ENCODE measurements around the gene RALGAPA2. TPM values are rescaled to one million over a fixed set of nuclear protein-coding genes. Genes with fewer than 3 reads are reported as not detected.

The RALGAPA2 gene
- total and polyA plus RNA-seq, 2 of the 13 experiments (the other 11 are each of a cell fraction or from before 2014, with no cell fraction given): 13.8 to 17.7 TPM

DNA sequence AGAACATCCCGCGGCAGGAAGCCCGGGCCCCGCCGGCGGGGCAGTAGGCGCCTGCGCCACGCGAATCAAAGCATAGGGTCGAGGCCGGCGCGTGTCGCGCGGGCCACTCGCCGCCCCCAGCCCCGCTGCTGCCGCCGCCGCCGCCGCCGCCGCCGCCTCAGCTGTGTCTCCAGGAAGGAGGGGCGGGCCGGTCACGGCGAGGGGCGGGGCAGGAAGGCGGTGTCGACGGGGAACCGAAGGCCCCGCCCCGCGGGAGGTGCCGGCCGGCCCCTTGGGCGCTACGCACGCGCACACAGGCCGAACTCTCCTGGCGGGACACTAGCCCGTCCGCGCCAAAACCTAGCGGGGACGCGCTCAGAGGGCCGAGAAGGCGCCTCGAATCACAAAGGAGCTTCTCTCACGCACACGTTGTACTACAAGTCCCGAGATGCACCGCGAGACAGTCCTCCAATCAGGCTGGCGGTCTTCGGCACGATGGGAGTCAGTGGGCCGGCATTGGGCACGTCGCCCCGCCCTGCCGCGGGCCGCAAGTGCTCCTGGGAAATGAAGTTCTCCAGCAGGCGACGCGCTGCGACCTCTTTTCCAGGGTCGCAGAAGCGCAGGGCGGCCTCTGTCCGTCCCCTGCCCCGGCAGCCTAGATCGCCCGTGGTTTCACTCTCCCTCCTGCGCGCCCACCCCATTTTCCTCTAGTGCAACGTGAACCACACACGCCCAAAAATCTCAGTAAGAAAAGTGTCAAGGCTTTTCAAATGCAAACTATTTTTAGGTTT lies at the start of gene RALGAPA2 (continued):
- TF ChIP-seq HOXA5 (CRISPR knock-in tag; IDR thresholded peaks at IDR 0.05) (peak; percentile 19), ZNF44 (CRISPR knock-in tag; IDR thresholded peaks at IDR 0.05) (no peak; the same call in 1 of the 2 replicates), ZNF614 (CRISPR knock-in tag; IDR thresholded peaks at IDR 0.05; ENCODE audit: borderline replicate concordance) (peak; percentile 86), KDM1A (CRISPR knock-in tag; IDR thresholded peaks at IDR 0.05) (no peak), ERF (CRISPR knock-in tag; IDR thresholded peaks at IDR 0.05) (peak; percentile 94), PHB2 (IDR thresholded peaks at IDR 0.05; ENCODE audit: partially characterized antibody) (no peak), ZNF382 (CRISPR knock-in tag; IDR thresholded peaks at IDR 0.05; ENCODE audit: borderline replicate concordance) (no peak), ZNF292 (CRISPR knock-in tag; IDR thresholded peaks at IDR 0.05; ENCODE audit: borderline replicate concordance, low read depth) (peak; percentile 90), EZH2 (conservative IDR thresholded peaks at IDR 0.05; ENCODE audit: low read depth, low read length) (no peak), SMAD9 (CRISPR knock-in tag; IDR thresholded peaks at IDR 0.05) (no peak), HDAC6 (IDR thresholded peaks at IDR 0.05; ENCODE audit: low read depth, low read length) (no peak), ZBTB8A (CRISPR knock-in tag; IDR thresholded peaks at IDR 0.05; ENCODE audit: borderline replicate concordance, low read depth) (no peak; the same call in 1 of the 2 replicates), MAF1 (CRISPR knock-in tag; IDR thresholded peaks at IDR 0.05; ENCODE audit: borderline replicate concordance) (no peak), FLYWCH1 (CRISPR knock-in tag; IDR thresholded peaks at IDR 0.05) (no peak), CC2D1A (CRISPR knock-in tag; IDR thresholded peaks at IDR 0.05) (no peak), ZNF251 (CRISPR knock-in tag; IDR thresholded peaks at IDR 0.05) (0 out of 2 replicates have a peak, but pooled peaks have one; percentile 70), ZSCAN29 (CRISPR knock-in tag; conservative IDR thresholded peaks at IDR 0.05) (peak; percentile 77; the same call in 1 of the 2 replicates)
- TF ChIP-seq, protein P1, sequence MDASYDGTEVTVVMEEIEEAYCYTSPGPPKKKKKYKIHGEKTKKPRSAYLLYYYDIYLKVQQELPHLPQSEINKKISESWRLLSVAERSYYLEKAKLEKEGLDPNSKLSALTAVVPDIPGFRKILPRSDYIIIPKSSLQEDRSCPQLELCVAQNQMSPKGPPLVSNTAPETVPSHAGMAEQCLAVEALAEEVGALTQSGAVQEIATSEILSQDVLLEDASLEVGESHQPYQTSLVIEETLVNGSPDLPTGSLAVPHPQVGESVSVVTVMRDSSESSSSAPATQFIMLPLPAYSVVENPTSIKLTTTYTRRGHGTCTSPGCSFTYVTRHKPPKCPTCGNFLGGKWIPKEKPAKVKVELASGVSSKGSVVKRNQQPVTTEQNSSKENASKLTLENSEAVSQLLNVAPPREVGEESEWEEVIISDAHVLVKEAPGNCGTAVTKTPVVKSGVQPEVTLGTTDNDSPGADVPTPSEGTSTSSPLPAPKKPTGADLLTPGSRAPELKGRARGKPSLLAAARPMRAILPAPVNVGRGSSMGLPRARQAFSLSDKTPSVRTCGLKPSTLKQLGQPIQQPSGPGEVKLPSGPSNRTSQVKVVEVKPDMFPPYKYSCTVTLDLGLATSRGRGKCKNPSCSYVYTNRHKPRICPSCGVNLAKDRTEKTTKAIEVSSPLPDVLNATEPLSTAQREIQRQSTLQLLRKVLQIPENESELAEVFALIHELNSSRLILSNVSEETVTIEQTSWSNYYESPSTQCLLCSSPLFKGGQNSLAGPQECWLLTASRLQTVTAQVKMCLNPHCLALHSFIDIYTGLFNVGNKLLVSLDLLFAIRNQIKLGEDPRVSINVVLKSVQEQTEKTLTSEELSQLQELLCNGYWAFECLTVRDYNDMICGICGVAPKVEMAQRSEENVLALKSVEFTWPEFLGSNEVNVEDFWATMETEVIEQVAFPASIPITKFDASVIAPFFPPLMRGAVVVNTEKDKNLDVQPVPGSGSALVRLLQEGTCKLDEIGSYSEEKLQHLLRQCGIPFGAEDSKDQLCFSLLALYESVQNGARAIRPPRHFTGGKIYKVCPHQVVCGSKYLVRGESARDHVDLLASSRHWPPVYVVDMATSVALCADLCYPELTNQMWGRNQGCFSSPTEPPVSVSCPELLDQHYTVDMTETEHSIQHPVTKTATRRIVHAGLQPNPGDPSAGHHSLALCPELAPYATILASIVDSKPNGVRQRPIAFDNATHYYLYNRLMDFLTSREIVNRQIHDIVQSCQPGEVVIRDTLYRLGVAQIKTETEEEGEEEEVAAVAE (CRISPR knock-in tag; IDR thresholded peaks at IDR 0.05; ENCODE audit: borderline replicate concordance): peak; percentile 98
- TF ChIP-seq, protein P2, sequence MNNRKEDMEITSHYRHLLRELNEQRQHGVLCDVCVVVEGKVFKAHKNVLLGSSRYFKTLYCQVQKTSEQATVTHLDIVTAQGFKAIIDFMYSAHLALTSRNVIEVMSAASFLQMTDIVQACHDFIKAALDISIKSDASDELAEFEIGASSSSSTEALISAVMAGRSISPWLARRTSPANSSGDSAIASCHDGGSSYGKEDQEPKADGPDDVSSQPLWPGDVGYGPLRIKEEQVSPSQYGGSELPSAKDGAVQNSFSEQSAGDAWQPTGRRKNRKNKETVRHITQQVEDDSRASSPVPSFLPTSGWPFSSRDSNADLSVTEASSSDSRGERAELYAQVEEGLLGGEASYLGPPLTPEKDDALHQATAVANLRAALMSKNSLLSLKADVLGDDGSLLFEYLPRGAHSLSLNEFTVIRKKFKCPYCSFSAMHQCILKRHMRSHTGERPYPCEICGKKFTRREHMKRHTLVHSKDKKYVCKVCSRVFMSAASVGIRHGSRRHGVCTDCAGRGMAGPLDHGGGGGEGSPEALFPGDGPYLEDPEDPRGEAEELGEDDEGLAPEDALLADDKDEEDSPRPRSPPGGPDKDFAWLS (CRISPR knock-in tag; IDR thresholded peaks at IDR 0.05; ENCODE audit: borderline replicate concordance): peak; percentile 54; the same call in 1 of the 2 replicates
- TF ChIP-seq, protein P3, sequence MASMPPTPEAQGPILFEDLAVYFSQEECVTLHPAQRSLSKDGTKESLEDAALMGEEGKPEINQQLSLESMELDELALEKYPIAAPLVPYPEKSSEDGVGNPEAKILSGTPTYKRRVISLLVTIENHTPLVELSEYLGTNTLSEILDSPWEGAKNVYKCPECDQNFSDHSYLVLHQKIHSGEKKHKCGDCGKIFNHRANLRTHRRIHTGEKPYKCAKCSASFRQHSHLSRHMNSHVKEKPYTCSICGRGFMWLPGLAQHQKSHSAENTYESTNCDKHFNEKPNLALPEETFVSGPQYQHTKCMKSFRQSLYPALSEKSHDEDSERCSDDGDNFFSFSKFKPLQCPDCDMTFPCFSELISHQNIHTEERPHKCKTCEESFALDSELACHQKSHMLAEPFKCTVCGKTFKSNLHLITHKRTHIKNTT (CRISPR knock-in tag; IDR thresholded peaks at IDR 0.05): no peak
- TF ChIP-seq, protein P4, sequence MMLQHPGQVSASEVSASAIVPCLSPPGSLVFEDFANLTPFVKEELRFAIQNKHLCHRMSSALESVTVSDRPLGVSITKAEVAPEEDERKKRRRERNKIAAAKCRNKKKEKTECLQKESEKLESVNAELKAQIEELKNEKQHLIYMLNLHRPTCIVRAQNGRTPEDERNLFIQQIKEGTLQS (CRISPR knock-in tag; IDR thresholded peaks at IDR 0.05): 0 out of 2 replicates have a peak, but pooled peaks have one; percentile 61
- TF ChIP-seq, protein P5, sequence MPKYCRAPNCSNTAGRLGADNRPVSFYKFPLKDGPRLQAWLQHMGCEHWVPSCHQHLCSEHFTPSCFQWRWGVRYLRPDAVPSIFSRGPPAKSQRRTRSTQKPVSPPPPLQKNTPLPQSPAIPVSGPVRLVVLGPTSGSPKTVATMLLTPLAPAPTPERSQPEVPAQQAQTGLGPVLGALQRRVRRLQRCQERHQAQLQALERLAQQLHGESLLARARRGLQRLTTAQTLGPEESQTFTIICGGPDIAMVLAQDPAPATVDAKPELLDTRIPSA (CRISPR knock-in tag; IDR thresholded peaks at IDR 0.05; ENCODE audit: borderline replicate concordance): peak; percentile 85; the same call in 1 of the 2 replicates

All from HepG2 (cell line).